Measurements from ENCODE around the gene CMSS1.

CMSS1 gene

DNA sequence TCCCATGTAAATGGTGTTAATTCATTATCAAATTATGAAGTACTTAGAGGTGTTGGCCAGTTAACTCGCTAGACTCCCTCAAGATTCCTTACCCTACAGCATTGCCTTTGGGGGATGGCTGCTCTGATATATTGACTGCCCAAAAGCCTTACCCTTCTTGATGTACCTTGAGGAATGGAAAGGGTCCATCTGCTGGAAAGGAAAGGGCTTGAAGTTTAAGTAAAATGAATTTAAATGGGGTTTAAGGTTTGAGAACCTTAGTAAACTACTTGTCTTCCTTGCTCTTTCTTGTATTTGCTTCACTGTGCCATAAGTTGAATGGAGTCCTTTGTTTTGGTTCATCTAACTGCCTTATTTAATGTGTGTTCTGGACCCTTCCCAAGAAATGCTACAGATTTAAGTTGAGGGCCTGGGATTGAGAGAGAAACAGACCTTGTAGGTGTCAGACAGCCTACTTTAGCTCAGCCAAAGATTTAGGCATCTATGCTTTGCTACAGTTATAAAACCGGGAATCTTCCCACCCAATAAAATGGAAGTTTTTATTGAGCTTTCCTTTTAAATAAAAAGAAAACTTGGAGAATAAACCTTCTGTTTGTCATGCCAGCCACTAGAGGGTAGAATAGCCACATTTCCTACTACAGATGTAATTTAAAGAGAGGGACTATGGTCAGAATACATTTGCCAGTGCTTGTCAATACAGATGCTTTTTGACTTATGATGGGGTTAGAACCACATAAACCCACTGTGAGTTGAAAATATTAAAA, 25.3 kb downstream of the CMSS1 start:
- no peak overlapping the region for H3K4me3 ChIP-seq (ENCODE audit: low read depth, low read length)

DNA sequence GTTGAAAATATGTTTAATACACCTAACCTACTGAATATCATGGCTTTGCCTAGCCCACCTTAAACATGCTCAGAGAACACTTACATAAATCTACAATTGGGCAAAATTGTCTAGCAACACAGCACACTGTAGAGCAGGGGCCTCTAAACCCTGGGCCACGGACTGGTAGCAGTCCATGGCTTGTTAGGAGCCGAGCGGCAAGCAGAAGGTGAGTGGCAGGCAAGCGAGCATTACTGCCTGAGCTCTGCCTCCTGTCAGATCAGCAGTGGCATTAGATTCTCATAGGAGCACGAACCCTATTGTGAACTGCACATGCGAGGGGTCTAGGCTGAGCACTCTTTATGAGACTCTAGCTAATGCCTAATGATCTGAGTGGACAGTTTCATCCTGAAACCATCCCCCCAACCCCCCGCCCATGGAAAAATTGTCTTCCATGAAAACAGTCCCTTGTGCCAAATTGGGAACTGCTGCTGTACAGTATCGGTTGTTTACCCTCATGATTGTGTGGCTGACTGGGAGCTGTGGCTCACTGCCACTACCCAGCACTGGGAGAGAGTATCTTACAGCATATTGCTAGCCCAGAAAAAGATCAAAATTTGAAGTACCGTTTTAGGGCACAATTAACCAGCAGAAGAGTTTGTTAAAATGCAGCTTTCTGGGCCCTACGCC, 26.1 kb downstream of the CMSS1 start:
- TF ChIP-seq, protein P1, sequence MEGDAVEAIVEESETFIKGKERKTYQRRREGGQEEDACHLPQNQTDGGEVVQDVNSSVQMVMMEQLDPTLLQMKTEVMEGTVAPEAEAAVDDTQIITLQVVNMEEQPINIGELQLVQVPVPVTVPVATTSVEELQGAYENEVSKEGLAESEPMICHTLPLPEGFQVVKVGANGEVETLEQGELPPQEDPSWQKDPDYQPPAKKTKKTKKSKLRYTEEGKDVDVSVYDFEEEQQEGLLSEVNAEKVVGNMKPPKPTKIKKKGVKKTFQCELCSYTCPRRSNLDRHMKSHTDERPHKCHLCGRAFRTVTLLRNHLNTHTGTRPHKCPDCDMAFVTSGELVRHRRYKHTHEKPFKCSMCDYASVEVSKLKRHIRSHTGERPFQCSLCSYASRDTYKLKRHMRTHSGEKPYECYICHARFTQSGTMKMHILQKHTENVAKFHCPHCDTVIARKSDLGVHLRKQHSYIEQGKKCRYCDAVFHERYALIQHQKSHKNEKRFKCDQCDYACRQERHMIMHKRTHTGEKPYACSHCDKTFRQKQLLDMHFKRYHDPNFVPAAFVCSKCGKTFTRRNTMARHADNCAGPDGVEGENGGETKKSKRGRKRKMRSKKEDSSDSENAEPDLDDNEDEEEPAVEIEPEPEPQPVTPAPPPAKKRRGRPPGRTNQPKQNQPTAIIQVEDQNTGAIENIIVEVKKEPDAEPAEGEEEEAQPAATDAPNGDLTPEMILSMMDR (IDR thresholded peaks at IDR 0.05; ENCODE audit: borderline replicate concordance, insufficient read depth, low read depth, low read length), result no peak
- H3K4me3 ChIP-seq (ENCODE audit: low read depth, low read length), result no peak overlapping the region

More for the DNA sequence above, 25.3 kb downstream of the CMSS1 start:
- TF ChIP-seq, protein P1 (IDR thresholded peaks at IDR 0.05; ENCODE audit: borderline replicate concordance, insufficient read depth, low read depth, low read length), result peak; percentile 43; the same call in 1 of the 2 replicates

DNA sequence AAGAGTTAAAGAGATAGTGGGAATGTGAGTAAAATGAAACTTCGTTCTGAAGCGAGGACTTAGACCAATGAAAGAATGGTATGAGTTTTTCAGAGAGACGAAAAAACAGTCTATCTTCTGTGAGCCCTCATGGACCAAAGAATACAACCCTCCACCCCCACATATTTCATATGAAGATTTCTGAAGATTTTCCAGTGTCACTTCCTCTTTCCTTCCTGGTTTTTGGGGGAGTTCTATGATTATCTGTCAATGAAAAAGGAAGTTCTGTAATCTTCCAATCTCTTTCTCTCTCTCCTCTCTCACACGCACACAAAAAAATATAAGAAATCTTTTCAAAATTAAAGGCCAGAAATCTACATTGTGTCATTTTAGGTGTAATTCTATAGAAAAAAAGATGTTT, 27.7 kb downstream of the CMSS1 start:
- TF ChIP-seq, protein P1 (IDR thresholded peaks at IDR 0.05; ENCODE audit: borderline replicate concordance, insufficient read depth, low read depth, low read length), result no peak
- no peak overlapping the region for H3K4me3 ChIP-seq (ENCODE audit: low read depth, low read length)

DNA sequence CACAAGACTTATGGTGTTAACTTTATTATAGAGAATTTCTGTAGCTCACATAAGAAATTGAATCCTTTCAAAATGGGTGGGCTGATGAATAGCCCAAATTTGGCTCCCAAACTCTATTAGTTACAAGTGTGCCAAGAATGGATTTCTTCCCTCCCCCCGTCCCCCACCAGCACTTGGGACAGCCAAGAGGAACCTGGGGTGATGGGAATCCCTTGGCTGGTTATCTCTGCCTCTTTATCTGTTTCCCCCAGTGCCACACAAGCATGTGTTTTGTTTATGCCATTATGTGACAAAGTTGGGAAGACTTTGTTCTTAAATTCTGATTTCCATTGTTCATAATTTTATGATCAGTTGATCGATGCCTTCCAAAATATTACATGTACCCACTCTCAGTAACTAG, 28.3 kb downstream of the CMSS1 start:
- no peak overlapping the region for H3K4me3 ChIP-seq (ENCODE audit: low read depth, low read length)
- TF ChIP-seq, protein P1 (IDR thresholded peaks at IDR 0.05; ENCODE audit: borderline replicate concordance, insufficient read depth, low read depth, low read length), result no peak

DNA sequence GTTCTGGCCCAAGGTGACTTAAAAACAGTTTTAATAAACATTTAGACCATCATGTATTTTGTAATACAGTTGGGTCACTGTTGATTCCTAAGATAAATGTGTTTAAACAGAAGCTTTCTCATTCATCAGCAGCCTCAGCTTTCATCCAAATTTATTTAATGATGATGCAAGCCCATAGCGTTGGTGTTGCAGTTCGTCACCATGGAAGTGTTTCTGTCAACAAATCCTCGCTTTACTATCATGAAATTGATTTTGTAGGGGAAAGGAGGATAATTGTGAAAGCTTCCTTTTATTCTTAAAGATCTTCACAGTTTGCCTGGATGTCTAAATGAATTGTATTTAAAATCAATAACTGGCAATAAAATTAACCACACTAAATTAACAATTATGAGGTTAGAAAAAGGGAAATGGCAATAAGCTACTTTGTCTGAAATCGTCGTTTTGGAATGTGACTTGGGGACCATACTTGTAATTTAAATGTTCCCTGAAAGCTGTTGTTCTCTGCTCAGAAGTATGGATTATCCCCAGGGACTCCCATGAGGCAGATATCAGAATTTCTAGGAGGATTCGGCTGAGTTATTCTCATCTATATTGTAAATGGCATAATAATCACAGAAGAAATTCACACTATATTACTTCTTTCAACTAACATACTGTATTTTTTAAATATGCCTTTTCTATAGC, 29.0 kb downstream of the CMSS1 start:
- TF ChIP-seq, protein P1 (IDR thresholded peaks at IDR 0.05; ENCODE audit: borderline replicate concordance, insufficient read depth, low read depth, low read length), result no peak
- H3K4me3 ChIP-seq (ENCODE audit: low read depth, low read length), result no peak overlapping the region

DNA sequence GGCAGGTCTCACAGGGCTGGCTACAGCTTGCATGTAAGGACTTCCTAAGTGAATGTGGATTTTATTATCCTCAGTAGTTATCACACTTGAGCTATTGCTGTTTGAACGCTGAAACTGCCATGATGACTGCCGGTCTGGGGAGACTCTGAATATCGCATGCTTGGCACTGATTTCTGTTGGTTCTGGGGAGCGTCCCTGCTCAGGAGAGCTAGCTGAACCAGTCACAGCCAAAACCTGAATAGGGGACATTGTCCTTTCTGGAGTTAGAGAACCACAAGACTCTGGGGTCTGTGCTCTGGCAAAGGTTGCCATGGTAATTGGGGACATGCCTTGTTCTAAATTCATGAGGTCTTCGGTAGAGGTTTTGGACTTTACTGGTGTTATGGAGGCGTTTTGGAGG, 30.8 kb downstream of the CMSS1 start:
- no peak overlapping the region for H3K4me3 ChIP-seq (ENCODE audit: low read depth, low read length)
- TF ChIP-seq, protein P1 (IDR thresholded peaks at IDR 0.05; ENCODE audit: borderline replicate concordance, insufficient read depth, low read depth, low read length), result no peak
